IMR-90 (cell line): ENCODE measurements around the gene XRCC5. TPM values are rescaled to one million over a fixed set of nuclear protein-coding genes. Genes with fewer than 3 reads are reported as not detected.

Experiments
- ATAC-seq: fragments of 200-7000 bp; cut with Tn5 transposase; 2 replicates; pipeline ENCODE4 v1.9.1; 2020; ENCODE audit warnings: low read depth, mild to moderate bottlenecking, moderate library complexity
- BruUV-seq: library from RNA; stranded (reverse); fragments of 400-500 nt; replicated peaks from 2 replicates; lab custom pipeline; 2021; lab: Mats Ljungman, UMichigan
- CTCF ChIA-PET: fragments of 300-600 bp; formaldehyde crosslinking; extraction: SDS; loops from one replicate; lab custom pipeline; 2021; ENCODE audit warnings: antibody characterized with exemption; lab: Yijun Ruan, JAX
- POLR2A ChIA-PET: fragments of 300-600 bp; sonication (Branson Sonifier 250); formaldehyde crosslinking; loops from one replicate; lab custom pipeline; 2022; ENCODE audit warnings: antibody characterized with exemption; ENCODE audit not compliant: unreplicated experiment; lab: Charles Lee
- DNase-seq: peaks from one replicate; pipeline ENCODE4 v3.0.0; 2013
- H2AFZ ChIP-seq: replicated peaks from 2 replicates; pipeline ENCODE3; 2013; ENCODE audit warnings: low read length, mild to moderate bottlenecking; ENCODE audit not compliant: poor library complexity
- H2AK5ac ChIP-seq: 2 replicates; pipeline ENCODE4 v1.6.1; 2013; ENCODE audit warnings: low read depth, low read length, inconsistent platforms
- H2AK9ac ChIP-seq: replicated peaks from 2 replicates; pipeline ENCODE3; 2013; ENCODE audit warnings: mild to moderate bottlenecking, low read depth, low read length, moderate library complexity; ENCODE audit not compliant: poor library complexity
- H2BK120ac ChIP-seq: 2 replicates; pipeline ENCODE4 v1.6.1; 2013; ENCODE audit warnings: low read depth, low read length, inconsistent platforms
- H2BK15ac ChIP-seq: 3 replicates; pipeline ENCODE4 v1.6.1; 2013; ENCODE audit warnings: low read depth, low read length, inconsistent platforms
- H2BK20ac ChIP-seq: 2 replicates; pipeline ENCODE4 v1.6.1; 2013; ENCODE audit warnings: low read depth, mild to moderate bottlenecking, inconsistent platforms, low read length, moderate library complexity
- H2BK5ac ChIP-seq: 2 replicates; pipeline ENCODE4 v1.6.1; 2013; ENCODE audit warnings: mild to moderate bottlenecking, low read depth, low read length, inconsistent platforms; ENCODE audit not compliant: poor library complexity, severe bottlenecking
- H3K14ac ChIP-seq: replicated peaks from 2 replicates; pipeline ENCODE4 v1.6.1; 2013; ENCODE audit warnings: low read depth, low read length, inconsistent platforms
- H3K18ac ChIP-seq: 2 replicates; pipeline ENCODE4 v1.6.1; 2013; ENCODE audit warnings: low read depth, low read length, control low read depth
- H3K23ac ChIP-seq: 2 replicates; pipeline ENCODE4 v1.6.1; 2013; ENCODE audit warnings: low read depth, low read length, inconsistent platforms
- H3K27ac ChIP-seq: 2 replicates; pipeline ENCODE4 v1.5.1; 2013; ENCODE audit warnings: mild to moderate bottlenecking, control low read depth, low read length; ENCODE audit not compliant: insufficient read depth
- H3K27me3 ChIP-seq: 2 replicates; pipeline ENCODE4 v1.6.1; 2013; ENCODE audit warnings: low read length; ENCODE audit not compliant: control insufficient read depth, insufficient read depth
- H3K36me3 ChIP-seq: 2 replicates; pipeline ENCODE4 v1.6.1; 2013; ENCODE audit warnings: low read length, mixed read lengths; ENCODE audit not compliant: control insufficient read depth, insufficient read depth
- H3K4ac ChIP-seq: 2 replicates; pipeline ENCODE4 v1.6.1; 2013; ENCODE audit warnings: low read depth, low read length, inconsistent platforms
- H3K4me1 ChIP-seq: 2 replicates; pipeline ENCODE4 v1.6.1; 2013; ENCODE audit warnings: low read length, mixed read lengths; ENCODE audit not compliant: control insufficient read depth, insufficient read depth
- H3K4me2 ChIP-seq: 2 replicates; pipeline ENCODE4 v1.6.1; 2013; ENCODE audit warnings: low read depth, mild to moderate bottlenecking, control low read depth, low read length, moderate library complexity
- H3K4me3 ChIP-seq: 2 replicates; pipeline ENCODE4 v1.5.1; 2013; ENCODE audit warnings: low read depth, mild to moderate bottlenecking, control low read depth, low read length, moderate library complexity; ENCODE audit not compliant: insufficient read depth
- H3K56ac ChIP-seq: 2 replicates; pipeline ENCODE4 v1.6.1; 2013; ENCODE audit warnings: low read length, inconsistent platforms; ENCODE audit not compliant: insufficient read depth; ENCODE audit errors: extremely low read depth
- H3K79me1 ChIP-seq, 2 experiments: 2 replicates each; pipeline ENCODE4 v1.6.1; 2013; ENCODE audit warnings: low read length in 2 of 2, inconsistent platforms in 1 of 2, low read depth in 1 of 2
- H3K9ac ChIP-seq: 2 replicates; pipeline ENCODE4 v1.6.1; 2013; ENCODE audit warnings: low read depth, low read length, control low read depth
- H3K9me1 ChIP-seq: 2 replicates; pipeline ENCODE4 v1.6.1; 2013; ENCODE audit warnings: low read length, inconsistent platforms; ENCODE audit not compliant: insufficient read depth
- H3K9me3 ChIP-seq: 2 replicates; pipeline ENCODE4 v1.6.1; 2013; ENCODE audit warnings: low read length; ENCODE audit not compliant: control insufficient read depth, insufficient read depth
- H4K20me1 ChIP-seq: 2 replicates; pipeline ENCODE4 v1.6.1; 2013; ENCODE audit warnings: low read length, inconsistent platforms; ENCODE audit not compliant: insufficient read depth
- H4K5ac ChIP-seq: 2 replicates; pipeline ENCODE4 v1.6.1; 2013; ENCODE audit warnings: mild to moderate bottlenecking, low read depth, low read length, control low read depth
- H4K8ac ChIP-seq, 2 experiments: 2 replicates each; pipeline ENCODE4 v1.6.1; 2013; ENCODE audit warnings: low read depth in 2 of 2, low read length in 2 of 2, control low read depth in 1 of 2, inconsistent platforms in 1 of 2
- H4K91ac ChIP-seq: 2 replicates; pipeline ENCODE4 v1.6.1; 2013; ENCODE audit warnings: low read depth, low read length, inconsistent platforms; ENCODE audit not compliant: insufficient read depth
- BHLHE40 ChIP-seq: fragments of 150-350 bp; IDR thresholded peaks from 2 replicates; pipeline ENCODE4 v1.6.1; 2016; ENCODE audit warnings: mild to moderate bottlenecking, low read depth, low read length
- CHD1 ChIP-seq: IDR thresholded peaks from 2 replicates; pipeline ENCODE4 v1.6.1; 2012; ENCODE audit warnings: low read depth, low read length, improper control_type of control experiment
- CTCF ChIP-seq: conservative IDR thresholded peaks from 2 replicates; pipeline ENCODE4 v1.5.1; 2012; ENCODE audit warnings: mild to moderate bottlenecking, low read depth, low read length, improper control_type of control experiment
- ELK1 ChIP-seq: fragments of 150-350 bp; IDR thresholded peaks from 2 replicates; pipeline ENCODE4 v1.6.1; 2016; ENCODE audit warnings: low read depth, mild to moderate bottlenecking, low read length, moderate library complexity, borderline replicate concordance
- FOS ChIP-seq: fragments of 150-350 bp; IDR thresholded peaks from 2 replicates; pipeline ENCODE4 v1.6.1; 2016; ENCODE audit warnings: low read depth, low read length
- MAFK ChIP-seq: IDR thresholded peaks from 2 replicates; pipeline ENCODE4 v1.6.1; 2012; ENCODE audit warnings: low read depth, low read length, improper control_type of control experiment
- MAZ ChIP-seq: IDR thresholded peaks from 2 replicates; pipeline ENCODE4 v1.6.1; 2012; ENCODE audit warnings: low read depth, mild to moderate bottlenecking, low read length, improper control_type of control experiment, moderate library complexity, borderline replicate concordance
- MXI1 ChIP-seq: IDR thresholded peaks from 2 replicates; pipeline ENCODE4 v1.6.1; 2012; ENCODE audit warnings: low read depth, mild to moderate bottlenecking, low read length, moderate library complexity, borderline replicate concordance
- NFE2L2 ChIP-seq: fragments of 150-350 bp; IDR thresholded peaks from 2 replicates; pipeline ENCODE4 v1.6.1; 2016; ENCODE audit warnings: low read depth, mild to moderate bottlenecking, low read length
- POLR2A ChIP-seq: IDR thresholded peaks from 2 replicates; pipeline ENCODE4 v1.6.1; 2012; ENCODE audit warnings: mild to moderate bottlenecking, low read depth, low read length
- RAD21 ChIP-seq: IDR thresholded peaks from 2 replicates; pipeline ENCODE4 v1.6.1; 2012; ENCODE audit warnings: low read length, improper control_type of control experiment
- RCOR1 ChIP-seq: IDR thresholded peaks from 2 replicates; pipeline ENCODE4 v1.6.1; 2012; ENCODE audit warnings: mild to moderate bottlenecking, low read length, improper control_type of control experiment; ENCODE audit not compliant: insufficient replicate concordance
- RFX5 ChIP-seq: IDR thresholded peaks from 2 replicates; pipeline ENCODE4 v1.8.0; 2012; ENCODE audit warnings: low read depth, mild to moderate bottlenecking, low read length, moderate library complexity
- SMC3 ChIP-seq: fragments of 150-350 bp; IDR thresholded peaks from 2 replicates; pipeline ENCODE4 v1.6.1; 2016; ENCODE audit warnings: low read depth, mild to moderate bottlenecking, antibody characterized with exemption, low read length, moderate library complexity
- USF2 ChIP-seq: fragments of 150-350 bp; IDR thresholded peaks from 2 replicates; pipeline ENCODE4 v1.6.1; 2017; ENCODE audit warnings: mild to moderate bottlenecking, antibody characterized with exemption, low read length, low read depth
- WGBS, 2 experiments: methylation state at CpG; one replicate each; pipeline versions ENCODE4 v1.1.5 to v1.1.7; 2013; ENCODE audit warnings: missing lambda C conversion rate in 2 of 2; ENCODE audit not compliant: insufficient read length in 1 of 2; ENCODE audit errors: extremely low coverage in 2 of 2; 5-methylcytosine and 5-hydroxymethylcytosine counted together
- dilution Hi-C: fragments of 300-500 bp; cut with HindIII; formaldehyde crosslinking; loops from one replicate; pipeline ENCODE4 v1.14.3; 2018; ENCODE audit warnings: low sequenced_read_pairs; ENCODE audit not compliant: unreplicated experiment
- in situ Hi-C: fragments of 300-500 bp; cut with MboI; formaldehyde crosslinking; loops from 3 replicates; pipeline ENCODE4 v1.14.3; 2019; ENCODE audit warnings: low sequenced_read_pairs, inconsistent platforms, mixed read lengths
- intact Hi-C: fragments of 100-400 bp; cut with micrococcal nuclease; formaldehyde crosslinking; loops from 2 replicates; pipeline ENCODE4 v1.10.0; 2022
- polyA plus RNA-seq, 3 experiments: library from polyadenylated mRNA; depleted of rRNA; stranded (reverse); fragments of >200 nt; gene quantifications; 2 replicates each; pipeline ENCODE4 v1.2.3, GENCODE V29; 2012; ENCODE audit warnings: low replicate concordance in 1 of 3
- total RNA-seq: library from RNA; depleted of rRNA; stranded (reverse); fragments of >200 nt; gene quantifications from 2 replicates; pipeline ENCODE4 v1.2.3, GENCODE V29; 2012

The XRCC5 gene
- total and polyA plus RNA-seq, 2 of the 4 experiments (the other 2 are of a cell fraction), result 144 to 509 TPM

- H3K23ac ChIP-seq, result no peak overlapping the region
- BruUV-seq, result no TSS peak
- peak overlapping the region; percentile 86 for H2BK5ac ChIP-seq
- peak overlapping the region; percentile 47; the same call in 1 of the 2 replicates for H2AK5ac ChIP-seq
- no peak overlapping the region for H4K8ac ChIP-seq
- no peaks in the 10 kb centered on the region for H3K4me1 ChIP-seq
- H4K91ac ChIP-seq, result no peak overlapping the region
- peak overlapping the region; percentile 9 for H2AK9ac ChIP-seq
- ChIA-PET CTCF (no interaction called here), POLR2A (no interaction called here)
- ATAC-seq, result no peak
- no peak overlapping the region for H2AFZ ChIP-seq
- no peak for DNase-seq
- no peaks in the 10 kb centered on the region for H4K20me1 ChIP-seq
- H3K9ac ChIP-seq, result no peak overlapping the region
- no peak overlapping the region for H4K5ac ChIP-seq
- H3K9me3 ChIP-seq, result no peaks in the 10 kb centered on the region
- H2BK20ac ChIP-seq, result no peak overlapping the region
- dilution Hi-C loops (no loop called here), in situ Hi-C loops (no loop called here), intact Hi-C loops (no loop called here)
- H2BK15ac ChIP-seq, result no peak overlapping the region
- no peaks in the 10 kb centered on the region for H3K36me3 ChIP-seq
- peaks cover 12% of the 10 kb centered on the region for H3K9me1 ChIP-seq
- no peak overlapping the region for H3K27ac ChIP-seq
- H3K79me1 ChIP-seq, result no peaks in the 10 kb centered on the region
- H3K4ac ChIP-seq, result no peak overlapping the region
- no peak overlapping the region for H3K4me3 ChIP-seq
- H3K27me3 ChIP-seq, result peaks cover 3% of the 10 kb centered on the region; the same call in 1 of the 2 replicates
- no peak overlapping the region for H3K18ac ChIP-seq
- no peak overlapping the region for H3K4me2 ChIP-seq
- H2BK120ac ChIP-seq, result no peak overlapping the region
- WGBS, 2 experiments, result 88 to 100% methylated on average over 3 to 5 of the region's 9 CpGs
- H3K56ac ChIP-seq, result no peak overlapping the region
- no peak overlapping the region for H3K14ac ChIP-seq
- TF ChIP-seq RFX5 (no peak), ELK1 (no peak), MAZ (no peak), SMC3 (no peak), BHLHE40 (no peak), NFE2L2 (no peak), CTCF (no peak), RAD21 (no peak), USF2 (no peak), POLR2A (no peak), RCOR1 (no peak), CHD1 (no peak), MXI1 (no peak), FOS (no peak), MAFK (no peak)
These were observed 10.5 kb upstream of the XRCC5 start for GRCh38 chr2:216098421-216099334.
